Naive thymus-derived CD8-positive, alpha-beta T cell (primary cell): ENCODE data around the gene SLC2A1. TPM values are rescaled to one million over a fixed set of nuclear protein-coding genes. Genes with fewer than 3 reads are reported as not detected.

Experiments
- ATAC-seq, 2 donors: fragments of 150-1000 bp; cut with Tn5 transposase in 1 of 2; sonication (Bioruptor Pico), chemical (Tn5 transposase) in 1 of 2; 1 replicate in 1 of 2; 2 replicates in 1 of 2; pipeline ENCODE4 v1.10.0; 2021; ENCODE audit warnings: mild to moderate bottlenecking in 2 of 2, moderate library complexity in 2 of 2
- POLR2A ChIA-PET: fragments of 350-600 bp; sonication (Branson Sonifier 250); formaldehyde crosslinking; loops from one replicate; lab custom pipeline; 2021; ENCODE audit warnings: antibody characterized with exemption; lab: Charles Lee
- DNase-seq, 10 donors: peaks; one replicate each; pipeline versions ENCODE4 v3.0.0 to v3.0.0-alpha.2; 2020 to 2022
- H3K27ac Mint-ChIP-seq, 10 donors: one replicate each; pipeline ENCODE4 v1.8.0; 2020 to 2022; ENCODE audit warnings: mild to moderate bottlenecking in 10 of 10, mixed read lengths in 10 of 10, moderate library complexity in 4 of 10, inconsistent platforms in 1 of 10
- H3K27me3 Mint-ChIP-seq, 5 donors: one replicate each; pipeline ENCODE4 v1.8.0; 2021 to 2022; ENCODE audit warnings: mixed read lengths in 5 of 5
- H3K36me3 Mint-ChIP-seq, 3 donors: one replicate each; pipeline ENCODE4 v1.8.0; 2020 to 2022; ENCODE audit warnings: mixed read lengths in 3 of 3, mild to moderate bottlenecking in 2 of 3, inconsistent platforms in 1 of 3
- H3K4me1 Mint-ChIP-seq, 4 donors: one replicate each; pipeline ENCODE4 v1.8.0; 2021 to 2022; ENCODE audit warnings: mixed read lengths in 4 of 4
- H3K4me3 Mint-ChIP-seq, 10 donors: one replicate each; pipeline ENCODE4 v1.8.0; 2020 to 2022; ENCODE audit warnings: mild to moderate bottlenecking in 10 of 10, mixed read lengths in 10 of 10, moderate library complexity in 6 of 10, inconsistent platforms in 1 of 10
- H3K9me3 Mint-ChIP-seq, 9 donors: one replicate each; pipeline ENCODE4 v1.8.0; 2020 to 2022; ENCODE audit warnings: mixed read lengths in 9 of 9, mild to moderate bottlenecking in 3 of 9, inconsistent platforms in 1 of 9, moderate library complexity in 1 of 9
- polyA plus RNA-seq, 3 donors: library from polyadenylated mRNA; unstranded; fragments of 300-500 nt; fragmentation: Illumina TruSeq; gene quantifications; one replicate each; pipeline ENCODE4 v1.2.3, GENCODE V29; 2021
- total RNA-seq, 8 experiments: library from RNA in 2 of 8; stranded (reverse) in 2 of 8; gene quantifications; one replicate each; pipeline ENCODE4 v1.2.3 and lab custom pipeline; 2021 to 2026

SLC2A1 gene
- total RNA-seq: 10 to 100 TPM; 57.2 to 57.3 TPM
- 10 to 100 TPM; 17.7 to 22.8 (median 22.0) TPM for polyA plus RNA-seq
- total RNA-seq (lab: John Stamatoyannopoulos, UW): 62.0 to 104 (median 87.4) reads per million in 6 experiments

- H3K27me3 Mint-ChIP-seq: no peaks in the 10 kb centered on the region
- peak within 1 kb of the TSS; percentile 94 to 100 (median 98) for H3K4me3 Mint-ChIP-seq
- peaks cover 0 to 5% (median 0%) of the 10 kb centered on the region in 3 donors for H3K36me3 Mint-ChIP-seq
- peaks cover 27 to 73% (median 59%) of the 10 kb centered on the region in 4 donors for H3K4me1 Mint-ChIP-seq
- peak within 1 kb of the TSS; percentile 92 to 99 (median 98) for H3K27ac Mint-ChIP-seq
- H3K9me3 Mint-ChIP-seq: no peaks in the 10 kb centered on the region
- DNase-seq (peak; percentile 88 to 98 (median 94)), ATAC-seq (peak; percentile 81 to 87)
- POLR2A ChIA-PET: interaction anchor here (0.6 to 6.8 kb wide), 12 partner anchors 9 to 192 kb away, joined by 3 to 56 read pairs (median 4); partner anchors contain the start of genes C1orf50 and P3H1
Measured at GRCh38 chr1:42958488-42959319, at the start of gene SLC2A1. TSS of gene SLC2A1 (minus strand) at chr1:42958868. CDS start at chr1:42958651, 217 bp downstream.

DNA sequence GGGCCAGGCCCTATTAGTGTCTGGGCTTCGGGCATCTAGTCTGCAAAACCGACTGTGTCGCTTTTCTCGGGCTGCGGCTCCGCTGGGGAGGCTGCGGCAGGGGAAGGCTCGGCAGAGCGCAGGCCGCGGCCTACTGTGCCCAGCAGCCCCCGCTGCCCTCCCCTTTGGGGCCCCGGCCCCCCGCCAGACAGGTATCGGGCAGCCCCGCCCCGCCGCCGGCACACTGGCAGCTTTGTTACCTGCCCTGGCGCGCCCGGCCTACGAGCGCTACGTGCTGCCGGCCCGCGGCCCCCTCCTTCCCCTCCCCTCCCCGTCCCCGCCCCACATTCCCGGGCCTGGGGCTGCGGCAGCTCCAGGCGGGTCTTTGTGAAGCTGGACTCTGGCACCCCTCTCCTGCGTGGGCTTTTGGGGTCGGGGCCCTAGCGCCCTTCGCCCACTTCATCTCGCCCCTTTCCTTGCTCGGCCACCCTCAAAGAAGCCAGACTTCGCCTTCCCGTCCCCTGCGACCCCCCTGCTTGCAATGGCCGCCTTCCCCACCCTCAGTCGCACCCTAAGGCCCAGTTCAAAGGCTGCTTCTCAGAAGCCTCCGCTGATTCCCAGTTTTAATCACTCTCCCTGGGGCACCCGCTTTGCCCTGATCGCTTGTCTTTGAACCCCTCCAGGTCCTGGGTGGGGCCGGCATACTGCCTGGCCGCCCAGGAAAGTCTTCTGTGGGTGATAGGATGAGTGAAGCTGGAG, 48.9 kb upstream of the SLC2A1 start:
- no peak overlapping the region for H3K27ac Mint-ChIP-seq
- no peak overlapping the region for H3K4me3 Mint-ChIP-seq
- no peak for ATAC-seq

GRCh38 chr1:43005460-43006361, 47.0 kb upstream of the SLC2A1 start:
- peaks cover 0 to 1% (median 0%) of the 10 kb centered on the region in 3 donors for H3K36me3 Mint-ChIP-seq
- ATAC-seq (no peak), DNase-seq (no peak)
- no peaks in the 10 kb centered on the region for H3K9me3 Mint-ChIP-seq
- H3K27ac Mint-ChIP-seq: no peak overlapping the region
- POLR2A ChIA-PET: no interaction called here
- H3K4me1 Mint-ChIP-seq: no peaks in the 10 kb centered on the region
- no peak overlapping the region for H3K4me3 Mint-ChIP-seq
- H3K27me3 Mint-ChIP-seq: peaks cover 0 to 2% (median 0%) of the 10 kb centered on the region in 5 donors

More for the DNA sequence above, 48.9 kb upstream of the SLC2A1 start:
- H3K9me3 Mint-ChIP-seq: no peaks in the 10 kb centered on the region
- DNase-seq: no peak
- POLR2A ChIA-PET: interaction anchor here (0.5 kb wide), 1 partner anchor 1662 kb away, joined by 3 read pairs; no protein-coding TSS in a partner anchor
- H3K27me3 Mint-ChIP-seq: peaks cover 0 to 4% (median 0%) of the 10 kb centered on the region in 5 donors
- H3K4me1 Mint-ChIP-seq: no peaks in the 10 kb centered on the region
- no peaks in the 10 kb centered on the region for H3K36me3 Mint-ChIP-seq

DNA sequence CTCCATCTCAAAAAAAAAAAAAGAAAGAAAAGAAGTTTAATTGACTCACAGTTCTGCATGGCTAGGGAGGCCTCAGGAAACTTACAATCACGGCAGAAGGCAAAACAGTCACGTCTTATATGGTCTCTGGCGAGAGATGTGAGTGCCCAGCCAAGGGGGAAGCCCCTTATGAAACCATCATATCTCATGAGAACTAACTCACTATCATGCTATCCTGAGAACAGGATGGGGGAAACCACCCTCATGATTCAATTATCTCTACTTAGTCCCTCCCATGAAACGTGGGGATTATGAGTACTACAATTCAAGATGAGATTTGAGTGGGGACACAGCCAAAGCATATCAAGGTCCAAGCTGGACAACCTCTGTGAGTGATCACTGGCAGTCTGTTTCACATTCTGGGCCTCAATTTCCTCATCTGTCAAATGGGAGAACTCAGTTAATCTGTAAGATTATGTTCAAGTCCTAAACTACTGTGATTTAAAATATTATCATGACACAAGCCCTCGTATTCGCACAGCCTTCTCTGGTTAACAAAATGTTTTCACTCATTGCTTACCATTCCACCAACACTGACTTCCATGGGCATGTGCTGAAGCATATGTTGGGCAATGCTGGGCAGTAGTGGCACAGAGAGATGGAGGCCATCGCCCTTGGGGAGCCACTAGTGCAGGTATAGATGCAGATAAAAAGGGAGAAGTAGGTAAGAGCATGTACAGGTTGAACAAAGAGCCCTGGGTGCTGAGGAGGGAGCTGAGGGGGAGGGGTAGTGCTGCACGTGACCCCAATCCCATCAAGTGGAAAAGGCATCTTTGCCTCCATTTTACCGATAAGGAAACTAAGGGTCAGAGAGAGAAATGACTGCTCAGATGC, 46.2 kb upstream of the SLC2A1 start:
- no peak overlapping the region for H3K27ac Mint-ChIP-seq
- DNase-seq (no peak), ATAC-seq (no peak)
- H3K36me3 Mint-ChIP-seq: peaks cover 0 to 1% (median 0%) of the 10 kb centered on the region in 3 donors
- H3K4me3 Mint-ChIP-seq: no peak overlapping the region
- POLR2A ChIA-PET: no interaction called here
- H3K27me3 Mint-ChIP-seq: peaks cover 0 to 2% (median 0%) of the 10 kb centered on the region in 5 donors
- H3K9me3 Mint-ChIP-seq: no peaks in the 10 kb centered on the region
- H3K4me1 Mint-ChIP-seq: no peaks in the 10 kb centered on the region

DNA sequence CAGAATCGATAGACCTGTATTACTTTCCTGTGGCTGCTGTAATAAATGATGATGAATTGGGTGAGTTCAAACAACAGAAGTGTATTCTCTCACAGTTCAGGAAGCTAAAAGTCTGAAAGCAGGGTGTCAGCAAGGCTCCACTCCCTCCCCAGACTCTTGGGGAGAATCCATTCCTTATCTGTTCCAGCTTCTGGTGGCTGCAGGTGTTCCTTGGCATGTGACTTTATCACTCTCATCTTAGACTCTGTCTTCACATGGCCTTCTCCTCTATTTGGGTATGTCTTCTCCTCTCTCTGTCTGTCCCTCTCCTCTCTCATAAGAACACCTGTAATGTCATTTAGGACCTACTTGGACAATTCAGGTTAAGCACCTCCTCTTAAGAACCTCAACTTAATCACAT, 44.1 kb upstream of the SLC2A1 start:
- no peak overlapping the region for H3K4me3 Mint-ChIP-seq
- H3K27me3 Mint-ChIP-seq: no peaks in the 10 kb centered on the region
- DNase-seq: no peak
- H3K36me3 Mint-ChIP-seq: peaks cover 0 to 1% (median 0%) of the 10 kb centered on the region in 3 donors
- ATAC-seq: no peak
- H3K9me3 Mint-ChIP-seq: no peaks in the 10 kb centered on the region
- H3K27ac Mint-ChIP-seq: peak overlapping the region in 1 of 10 donors; percentile 67
- H3K4me1 Mint-ChIP-seq: no peaks in the 10 kb centered on the region
- POLR2A ChIA-PET: no interaction called here

DNA sequence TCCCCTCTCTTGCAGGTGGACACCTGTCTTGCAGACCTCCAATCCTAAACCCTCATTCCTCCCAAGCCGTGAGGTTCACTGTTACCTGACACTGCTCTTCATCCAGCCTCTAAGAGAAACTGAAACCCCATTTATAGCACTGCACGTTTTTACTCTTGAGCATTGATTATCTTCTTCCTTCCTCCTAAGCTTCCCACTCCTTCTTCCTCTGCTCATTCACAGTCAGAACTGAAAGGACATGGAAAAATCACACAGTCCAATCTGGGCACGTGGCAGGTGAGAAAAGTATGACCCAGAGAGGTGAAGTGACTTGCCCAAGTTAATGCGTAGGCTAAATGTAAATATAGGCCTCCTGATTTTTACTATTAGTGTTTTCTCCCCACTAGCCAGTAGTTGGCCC, 43.4 kb upstream of the SLC2A1 start:
- Mint-ChIP-seq H3K4me1 (no peaks in the 10 kb centered on the region), H3K27me3 (no peaks in the 10 kb centered on the region), H3K4me3 (no peak overlapping the region), H3K9me3 (no peaks in the 10 kb centered on the region), H3K36me3 (peaks cover 0 to 1% (median 0%) of the 10 kb centered on the region in 3 donors), H3K27ac (no peak overlapping the region)
- DNase-seq: no peak
- POLR2A ChIA-PET: no interaction called here
- ATAC-seq: no peak

GRCh38 chr1:43001434-43001833, 42.8 kb upstream of the SLC2A1 start:
- Mint-ChIP-seq H3K4me1 (no peaks in the 10 kb centered on the region), H3K27me3 (no peaks in the 10 kb centered on the region), H3K4me3 (no peak overlapping the region), H3K9me3 (no peaks in the 10 kb centered on the region), H3K36me3 (peaks cover 0 to 1% (median 0%) of the 10 kb centered on the region in 3 donors), H3K27ac (no peak overlapping the region)
- POLR2A ChIA-PET: no interaction called here
- DNase-seq (no peak), ATAC-seq (no peak)

GRCh38 chr1:43000271-43000670, 41.6 kb upstream of the SLC2A1 start:
- no peak overlapping the region for H3K4me3 Mint-ChIP-seq
- no peak for DNase-seq
- no peak overlapping the region for H3K27ac Mint-ChIP-seq
- H3K4me1 Mint-ChIP-seq: no peaks in the 10 kb centered on the region
- peaks cover 0 to 1% (median 0%) of the 10 kb centered on the region in 3 donors for H3K36me3 Mint-ChIP-seq
- no peaks in the 10 kb centered on the region for H3K27me3 Mint-ChIP-seq
- ATAC-seq: no peak
- POLR2A ChIA-PET: no interaction called here
- no peaks in the 10 kb centered on the region for H3K9me3 Mint-ChIP-seq

DNA sequence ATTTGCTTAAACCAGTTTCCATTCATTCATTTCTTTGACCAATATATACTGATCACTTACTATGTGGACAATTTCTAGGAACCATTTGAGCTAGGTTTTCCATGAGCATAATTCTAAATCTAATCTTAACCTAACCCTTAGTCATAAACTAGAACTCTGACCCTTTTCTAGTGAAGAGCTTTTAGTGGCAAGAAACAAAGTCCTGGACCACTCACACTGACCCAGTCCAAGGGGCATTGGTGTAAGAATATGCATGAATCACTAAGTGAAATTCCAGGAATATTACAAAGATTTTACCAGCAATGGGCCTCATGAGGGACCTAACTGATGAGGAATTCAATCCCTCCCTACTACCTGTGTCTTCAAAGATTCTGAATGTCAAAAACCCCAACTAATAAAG, 40.6 kb upstream of the SLC2A1 start:
- no peaks in the 10 kb centered on the region for H3K27me3 Mint-ChIP-seq
- peak overlapping the region in 1 of 10 donors; percentile 79 for H3K27ac Mint-ChIP-seq
- peaks cover 0 to 1% (median 0%) of the 10 kb centered on the region in 3 donors for H3K36me3 Mint-ChIP-seq
- POLR2A ChIA-PET: no interaction called here
- H3K4me1 Mint-ChIP-seq: no peaks in the 10 kb centered on the region
- no peak overlapping the region for H3K4me3 Mint-ChIP-seq
- no peak for ATAC-seq
- DNase-seq: no peak
- no peaks in the 10 kb centered on the region for H3K9me3 Mint-ChIP-seq

DNA sequence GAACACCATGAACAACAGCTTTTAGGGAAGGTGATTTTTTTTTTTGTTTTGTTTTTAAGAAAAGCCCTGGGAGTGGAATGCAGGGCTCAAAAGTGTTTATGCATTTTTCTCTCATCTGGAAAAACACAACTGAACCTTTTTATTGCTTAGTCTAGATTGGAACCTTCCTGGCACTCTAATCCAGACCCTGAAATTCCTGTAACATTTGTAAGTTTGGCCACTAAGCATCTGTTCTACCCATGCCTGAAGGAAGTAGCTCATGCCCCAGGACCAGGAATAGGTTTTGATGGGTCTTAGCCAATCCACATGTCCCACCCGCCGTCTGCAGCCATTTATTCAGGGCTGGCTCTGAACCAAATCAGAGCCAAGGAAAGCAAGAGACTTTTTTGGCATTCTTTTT, 39.7 kb upstream of the SLC2A1 start:
- peaks cover 0 to 8% (median 5%) of the 10 kb centered on the region in 4 donors for H3K4me1 Mint-ChIP-seq
- H3K4me3 Mint-ChIP-seq: no peak overlapping the region
- no peak for ATAC-seq
- no peaks in the 10 kb centered on the region for H3K27me3 Mint-ChIP-seq
- no peaks in the 10 kb centered on the region for H3K9me3 Mint-ChIP-seq
- POLR2A ChIA-PET: interaction anchor here (0.9 kb wide), 1 partner anchor 37 kb away, joined by 3 read pairs; no protein-coding TSS in a partner anchor
- peaks cover 0 to 1% (median 0%) of the 10 kb centered on the region in 3 donors for H3K36me3 Mint-ChIP-seq
- no peak overlapping the region for H3K27ac Mint-ChIP-seq
- DNase-seq: no peak

DNA sequence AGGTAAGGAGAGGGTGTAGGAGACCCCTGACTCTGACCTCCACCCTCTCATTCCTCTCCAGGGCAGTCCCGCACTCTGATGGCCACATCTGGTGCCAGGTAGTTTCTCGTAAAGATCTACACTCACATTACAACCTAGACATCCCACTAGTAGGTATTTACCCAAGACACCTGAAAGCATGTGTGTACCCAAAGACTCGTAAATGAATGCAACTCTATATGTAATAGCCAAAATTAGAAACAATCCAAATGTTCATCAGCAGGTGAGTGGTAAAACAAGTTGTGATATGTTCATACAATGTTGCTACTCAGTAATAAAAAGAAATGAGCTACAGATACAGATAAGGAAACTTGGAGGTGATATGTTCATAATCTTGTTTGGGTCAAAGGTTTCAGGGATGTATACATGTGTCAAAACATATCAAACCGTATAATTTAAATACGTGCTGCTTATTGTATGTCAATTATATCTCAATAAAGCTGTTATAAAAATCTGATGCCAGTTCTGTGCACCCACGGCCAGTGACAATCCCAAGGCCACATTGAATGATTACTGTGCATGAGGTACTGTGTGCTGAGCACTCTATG, 37.8 kb upstream of the SLC2A1 start:
- DNase-seq: no peak
- Mint-ChIP-seq H3K4me3 (no peak overlapping the region), H3K9me3 (no peaks in the 10 kb centered on the region), H3K27me3 (no peaks in the 10 kb centered on the region), H3K36me3 (peaks cover 0 to 1% (median 0%) of the 10 kb centered on the region in 3 donors), H3K4me1 (peaks cover 0 to 11% (median 5%) of the 10 kb centered on the region in 4 donors), H3K27ac (peak overlapping the region in 1 of 10 donors; percentile 43)
- POLR2A ChIA-PET: interaction anchor here (0.7 kb wide), 1 partner anchor 230 kb away, joined by 3 read pairs; no protein-coding TSS in a partner anchor
- ATAC-seq: no peak
